Skeletal muscle satellite cell (primary cell): ENCODE results near the gene ACADS.

ENCODE experiments used
- H3K27me3 ChIP-seq: 2 replicates; pipeline ENCODE4 v1.7.0; 2013; ENCODE audit warnings: low read length; ENCODE audit not compliant: control insufficient read depth, insufficient read depth
- H3K36me3 ChIP-seq: 2 replicates; pipeline ENCODE4 v1.7.0; 2013; ENCODE audit warnings: mild to moderate bottlenecking, control low read depth, low read length; ENCODE audit not compliant: insufficient read depth
- H3K4me1 ChIP-seq: 2 replicates; pipeline ENCODE4 v1.7.0; 2013; ENCODE audit warnings: low read length; ENCODE audit not compliant: control insufficient read depth, insufficient read depth
- H3K4me2 ChIP-seq: 2 replicates; pipeline ENCODE4 v1.7.0; 2013; ENCODE audit warnings: mild to moderate bottlenecking, low read length
- H3K4me3 ChIP-seq: 2 replicates; pipeline ENCODE4 v1.7.0; 2013; ENCODE audit warnings: low read length
- H3K9ac ChIP-seq: 2 replicates; pipeline ENCODE4 v1.7.0; 2013; ENCODE audit warnings: mild to moderate bottlenecking, low read depth, low read length, moderate library complexity
- H3K9me3 ChIP-seq: replicated peaks from 2 replicates; pipeline ENCODE4 v1.7.0; 2013; ENCODE audit warnings: mild to moderate bottlenecking, control low read depth, low read length

Gene ACADS

DNA sequence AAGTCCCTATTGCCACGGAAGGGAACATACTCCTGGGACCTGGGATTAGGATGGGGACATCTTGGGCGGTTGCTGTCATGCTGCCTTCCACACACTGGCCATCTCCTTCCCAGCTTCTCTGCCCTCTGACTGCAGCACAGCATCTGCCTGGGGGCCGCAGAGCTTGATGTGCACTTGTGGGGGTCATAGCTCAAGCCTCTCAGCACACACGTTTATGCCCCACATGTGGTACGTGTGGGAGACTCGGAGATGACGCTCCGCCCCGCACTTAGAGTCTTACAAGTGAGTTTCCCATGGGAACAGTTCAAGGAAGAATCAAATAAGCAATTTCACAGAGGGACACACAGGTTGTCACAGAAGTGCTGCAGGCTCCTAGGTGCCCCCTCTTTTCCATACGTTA lies 8.6 kb downstream of the ACADS start:
- H3K9ac ChIP-seq = no peak overlapping the region
- H3K36me3 ChIP-seq = peaks cover 5% of the 10 kb centered on the region
- no peaks in the 10 kb centered on the region for H3K27me3 ChIP-seq
- no peaks in the 10 kb centered on the region for H3K9me3 ChIP-seq
- H3K4me1 ChIP-seq = no peaks in the 10 kb centered on the region
- H3K4me3 ChIP-seq = no peak overlapping the region
- no peak overlapping the region for H3K4me2 ChIP-seq

DNA sequence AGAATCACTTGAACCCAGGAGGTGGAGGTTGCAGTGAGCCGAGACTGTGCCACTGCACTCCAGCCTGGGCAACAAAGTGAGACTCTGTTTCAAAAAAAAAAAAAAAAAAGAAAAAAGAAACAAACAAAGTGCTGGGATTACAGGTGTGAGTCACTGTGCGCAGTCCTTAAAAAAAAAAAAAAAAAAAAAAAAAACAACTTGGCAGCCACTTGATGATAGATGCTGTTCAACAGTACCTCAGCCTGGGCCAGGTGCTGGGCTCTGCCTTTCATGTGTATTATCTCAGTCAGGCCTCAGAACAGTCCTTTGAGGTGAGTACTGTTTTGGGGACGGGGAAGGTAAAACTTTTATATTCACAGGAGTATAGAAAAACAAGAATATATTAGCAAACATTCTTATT lies 9.6 kb downstream of the ACADS start:
- Histone ChIP-seq H3K9me3 (no peaks in the 10 kb centered on the region), H3K4me1 (no peaks in the 10 kb centered on the region), H3K9ac (no peak overlapping the region), H3K4me2 (no peak overlapping the region), H3K36me3 (peaks cover 3% of the 10 kb centered on the region), H3K4me3 (no peak overlapping the region), H3K27me3 (no peaks in the 10 kb centered on the region)

DNA sequence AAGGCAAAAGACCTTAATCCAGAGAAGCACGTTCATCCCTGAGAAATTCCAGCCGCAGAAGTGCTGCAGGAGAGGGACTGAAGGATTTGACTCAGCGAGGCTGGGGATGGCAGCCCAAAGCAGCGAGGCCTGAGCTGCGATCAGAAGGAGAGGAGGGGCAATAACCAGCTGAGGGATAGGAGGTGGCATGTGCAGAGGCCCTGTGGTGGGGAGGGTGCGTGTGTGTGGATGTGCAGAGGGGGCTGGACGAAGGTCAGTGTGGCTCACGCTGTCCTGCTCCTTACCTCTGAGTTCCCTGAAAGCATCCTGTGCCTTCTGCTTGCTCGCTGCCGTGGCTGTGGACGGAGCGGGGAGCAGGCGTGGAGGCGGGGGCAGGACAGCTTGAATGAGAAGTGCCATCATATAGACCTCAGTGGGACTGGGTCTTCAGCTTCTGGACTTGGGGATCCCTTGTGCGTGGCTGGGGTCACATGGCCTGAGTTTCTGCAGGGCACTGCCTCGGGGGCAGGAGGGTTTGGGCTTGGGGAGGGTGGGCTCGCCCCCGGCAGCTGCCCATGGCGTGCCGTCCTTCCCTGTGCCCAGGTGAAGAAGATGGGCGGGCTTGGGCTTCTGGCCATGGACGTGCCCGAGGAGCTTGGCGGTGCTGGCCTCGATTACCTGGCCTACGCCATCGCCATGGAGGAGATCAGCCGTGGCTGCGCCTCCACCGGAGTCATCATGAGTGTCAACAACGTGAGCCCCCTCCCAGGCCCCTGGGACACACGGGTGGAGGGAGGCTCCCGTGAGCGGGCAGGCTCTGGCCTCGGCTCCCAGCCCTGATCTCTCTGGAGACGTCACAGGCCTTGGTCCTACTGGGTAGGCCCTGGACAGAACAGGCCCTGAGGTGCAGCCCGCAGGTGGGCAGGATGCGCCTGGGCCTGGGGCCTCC lies 11.0 kb downstream of the ACADS start:
- Histone ChIP-seq H3K36me3 (no peaks in the 10 kb centered on the region), H3K9me3 (no peaks in the 10 kb centered on the region), H3K27me3 (no peaks in the 10 kb centered on the region), H3K9ac (no peak overlapping the region), H3K4me1 (no peaks in the 10 kb centered on the region), H3K4me2 (no peak overlapping the region), H3K4me3 (no peak overlapping the region)

DNA sequence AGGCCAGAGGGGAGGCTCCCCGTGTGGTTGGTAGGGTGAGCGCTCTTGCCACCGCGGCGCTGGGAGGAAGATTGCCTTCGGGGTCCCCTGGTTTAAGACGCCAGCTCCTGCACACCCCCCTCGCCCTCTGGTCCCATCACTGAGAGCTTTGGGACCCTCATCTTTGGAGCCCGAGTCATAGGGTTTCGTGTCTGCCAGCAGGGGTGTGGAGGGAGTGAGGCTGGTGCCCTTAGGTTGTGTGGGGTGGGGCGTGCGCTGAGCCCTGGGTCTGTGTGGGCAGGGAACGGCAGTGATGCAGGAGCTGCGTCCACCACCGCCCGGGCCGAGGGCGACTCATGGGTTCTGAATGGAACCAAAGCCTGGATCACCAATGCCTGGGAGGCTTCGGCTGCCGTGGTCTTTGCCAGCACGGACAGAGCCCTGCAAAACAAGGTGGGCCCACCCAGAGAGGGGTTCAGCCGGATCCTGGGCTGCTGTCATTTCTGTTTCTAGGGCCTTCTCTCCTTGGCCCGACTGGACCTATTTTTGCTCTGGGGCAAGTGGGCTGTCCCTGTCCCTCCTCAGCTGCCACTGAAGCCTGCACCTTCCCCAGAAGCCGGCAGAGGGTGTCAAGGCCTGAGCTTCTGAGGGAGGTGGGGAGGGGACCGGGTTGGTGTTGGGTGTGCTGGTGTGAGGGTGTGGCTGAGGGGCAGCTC lies 12.1 kb downstream of the ACADS start:
- Histone ChIP-seq H3K4me1 (no peaks in the 10 kb centered on the region), H3K27me3 (no peaks in the 10 kb centered on the region), H3K9ac (no peak overlapping the region), H3K4me3 (no peak overlapping the region), H3K9me3 (no peaks in the 10 kb centered on the region), H3K4me2 (no peak overlapping the region), H3K36me3 (no peaks in the 10 kb centered on the region)

DNA sequence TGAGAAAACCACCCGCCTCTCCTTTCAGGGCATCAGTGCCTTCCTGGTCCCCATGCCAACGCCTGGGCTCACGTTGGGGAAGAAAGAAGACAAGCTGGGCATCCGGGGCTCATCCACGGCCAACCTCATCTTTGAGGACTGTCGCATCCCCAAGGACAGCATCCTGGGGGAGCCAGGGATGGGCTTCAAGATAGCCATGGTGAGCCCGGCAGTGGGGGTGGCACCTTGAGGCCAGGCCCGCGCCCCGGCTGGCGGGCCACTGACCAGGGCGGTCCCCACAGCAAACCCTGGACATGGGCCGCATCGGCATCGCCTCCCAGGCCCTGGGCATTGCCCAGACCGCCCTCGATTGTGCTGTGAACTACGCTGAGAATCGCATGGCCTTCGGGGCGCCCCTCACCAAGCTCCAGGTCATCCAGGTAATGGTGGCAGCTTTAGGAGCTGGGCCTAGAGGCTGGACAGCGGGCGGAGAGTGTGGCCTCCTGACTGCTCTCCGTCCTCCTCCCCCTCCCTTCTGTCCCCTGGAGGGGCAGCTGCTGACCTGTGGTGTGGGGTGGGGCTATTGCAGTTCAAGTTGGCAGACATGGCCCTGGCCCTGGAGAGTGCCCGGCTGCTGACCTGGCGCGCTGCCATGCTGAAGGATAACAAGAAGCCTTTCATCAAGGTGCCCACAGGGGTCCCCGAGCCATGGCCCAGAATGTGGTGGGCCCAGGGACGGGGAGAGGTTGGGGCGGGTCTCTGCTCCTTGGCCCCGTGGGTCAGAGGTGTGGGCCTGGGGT lies 12.8 kb downstream of the ACADS start:
- no peaks in the 10 kb centered on the region for H3K4me1 ChIP-seq
- H3K4me3 ChIP-seq = no peak overlapping the region
- no peak overlapping the region for H3K4me2 ChIP-seq
- H3K27me3 ChIP-seq = no peaks in the 10 kb centered on the region
- H3K36me3 ChIP-seq = no peaks in the 10 kb centered on the region
- H3K9ac ChIP-seq = no peak overlapping the region
- H3K9me3 ChIP-seq = no peaks in the 10 kb centered on the region

DNA sequence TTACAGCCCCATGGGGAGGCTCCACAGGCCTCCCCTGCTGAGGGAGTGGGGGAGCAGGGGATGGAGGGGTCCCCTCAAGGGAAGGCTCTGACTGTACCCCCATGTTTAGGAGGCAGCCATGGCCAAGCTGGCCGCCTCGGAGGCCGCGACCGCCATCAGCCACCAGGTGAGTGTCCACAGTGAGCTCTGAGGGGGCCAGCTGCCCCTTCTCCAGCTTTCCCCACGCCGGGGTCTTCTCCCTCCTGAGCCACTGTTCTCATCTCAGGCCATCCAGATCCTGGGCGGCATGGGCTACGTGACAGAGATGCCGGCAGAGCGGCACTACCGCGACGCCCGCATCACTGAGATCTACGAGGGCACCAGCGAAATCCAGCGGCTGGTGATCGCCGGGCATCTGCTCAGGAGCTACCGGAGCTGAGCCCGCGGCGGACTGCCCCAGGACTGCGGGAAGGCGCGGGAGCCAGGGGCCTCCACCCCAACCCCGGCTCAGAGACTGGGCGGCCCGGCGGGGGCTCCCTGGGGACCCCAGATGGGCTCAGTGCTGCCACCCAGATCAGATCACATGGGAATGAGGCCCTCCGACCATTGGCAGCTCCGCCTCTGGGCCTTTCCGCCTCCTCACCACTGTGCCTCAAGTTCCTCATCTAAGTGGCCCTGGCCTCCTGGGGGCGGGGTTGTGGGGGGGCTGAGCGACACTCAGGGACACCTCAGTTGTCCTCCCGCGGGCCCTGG lies 13.6 kb downstream of the ACADS start:
- no peaks in the 10 kb centered on the region for H3K36me3 ChIP-seq
- no peaks in the 10 kb centered on the region for H3K9me3 ChIP-seq
- no peaks in the 10 kb centered on the region for H3K27me3 ChIP-seq
- H3K9ac ChIP-seq = no peak overlapping the region
- no peaks in the 10 kb centered on the region for H3K4me1 ChIP-seq
- no peak overlapping the region for H3K4me3 ChIP-seq
- H3K4me2 ChIP-seq = no peak overlapping the region

DNA sequence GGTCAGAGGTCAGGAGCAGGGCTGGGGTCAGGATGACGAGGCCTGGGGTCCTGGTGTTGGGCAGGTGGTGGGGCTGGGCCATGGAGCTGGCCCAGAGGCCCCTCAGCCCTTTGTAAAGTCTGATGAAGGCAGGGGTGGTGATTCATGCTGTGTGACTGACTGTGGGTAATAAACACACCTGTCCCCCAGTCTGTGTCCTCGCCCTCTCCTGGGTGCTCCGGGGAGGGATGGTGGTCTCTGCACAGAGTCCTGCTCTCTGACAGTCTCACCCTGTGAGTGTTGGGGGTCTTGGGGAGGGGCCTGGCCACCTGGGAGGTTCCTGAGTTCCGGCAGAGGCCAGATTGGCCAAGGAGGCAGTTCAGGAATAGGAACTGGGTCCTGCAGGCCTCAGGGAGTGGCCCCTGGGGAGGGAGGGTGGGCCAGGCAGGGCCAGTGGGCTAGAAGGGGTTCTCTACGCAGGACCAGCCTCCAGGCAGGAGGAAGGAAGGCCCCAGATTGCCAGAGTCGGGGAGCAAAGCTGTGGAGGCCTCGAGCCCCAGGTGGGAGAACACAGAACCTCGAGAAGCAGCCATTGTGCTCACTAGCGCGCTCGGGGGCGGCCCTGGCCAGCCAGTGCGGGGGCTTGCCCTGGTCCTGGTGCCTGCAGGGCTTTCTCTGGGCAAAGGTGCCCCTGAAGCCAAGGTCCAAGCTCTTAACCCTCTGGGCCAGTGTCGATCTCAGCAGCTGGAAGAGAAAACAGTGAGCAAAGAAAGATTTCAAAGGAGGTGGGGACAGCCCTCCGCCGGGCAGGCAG lies 14.4 kb downstream of the ACADS start:
- no peaks in the 10 kb centered on the region for H3K36me3 ChIP-seq
- no peak overlapping the region for H3K4me2 ChIP-seq
- H3K27me3 ChIP-seq = no peaks in the 10 kb centered on the region
- H3K4me3 ChIP-seq = no peak overlapping the region
- H3K4me1 ChIP-seq = no peaks in the 10 kb centered on the region
- no peak overlapping the region for H3K9ac ChIP-seq
- no peaks in the 10 kb centered on the region for H3K9me3 ChIP-seq

DNA sequence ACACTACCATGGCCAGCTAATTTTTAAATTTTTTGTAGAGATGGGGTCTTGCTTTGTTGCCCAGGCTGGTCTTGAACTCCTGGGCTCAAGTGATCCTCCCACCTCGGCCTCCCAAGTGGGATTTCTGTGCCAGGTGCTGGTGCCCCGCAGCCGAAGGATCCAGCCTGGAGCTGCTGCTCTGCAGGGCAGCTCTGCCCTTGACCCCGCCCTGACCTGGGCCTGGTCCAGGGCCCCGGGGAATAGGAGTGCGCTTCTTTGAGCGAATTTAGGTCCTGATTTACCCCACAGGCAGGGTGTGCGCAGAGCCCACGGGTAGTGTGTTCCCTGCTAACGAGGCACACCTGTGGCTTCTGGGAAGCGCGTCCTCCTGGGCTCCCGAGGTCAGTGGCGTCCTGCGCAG lies 15.2 kb downstream of the ACADS start:
- Histone ChIP-seq H3K4me2 (no peak overlapping the region), H3K27me3 (no peaks in the 10 kb centered on the region), H3K9ac (no peak overlapping the region), H3K4me3 (no peak overlapping the region), H3K36me3 (no peaks in the 10 kb centered on the region), H3K9me3 (no peaks in the 10 kb centered on the region), H3K4me1 (no peaks in the 10 kb centered on the region)

DNA sequence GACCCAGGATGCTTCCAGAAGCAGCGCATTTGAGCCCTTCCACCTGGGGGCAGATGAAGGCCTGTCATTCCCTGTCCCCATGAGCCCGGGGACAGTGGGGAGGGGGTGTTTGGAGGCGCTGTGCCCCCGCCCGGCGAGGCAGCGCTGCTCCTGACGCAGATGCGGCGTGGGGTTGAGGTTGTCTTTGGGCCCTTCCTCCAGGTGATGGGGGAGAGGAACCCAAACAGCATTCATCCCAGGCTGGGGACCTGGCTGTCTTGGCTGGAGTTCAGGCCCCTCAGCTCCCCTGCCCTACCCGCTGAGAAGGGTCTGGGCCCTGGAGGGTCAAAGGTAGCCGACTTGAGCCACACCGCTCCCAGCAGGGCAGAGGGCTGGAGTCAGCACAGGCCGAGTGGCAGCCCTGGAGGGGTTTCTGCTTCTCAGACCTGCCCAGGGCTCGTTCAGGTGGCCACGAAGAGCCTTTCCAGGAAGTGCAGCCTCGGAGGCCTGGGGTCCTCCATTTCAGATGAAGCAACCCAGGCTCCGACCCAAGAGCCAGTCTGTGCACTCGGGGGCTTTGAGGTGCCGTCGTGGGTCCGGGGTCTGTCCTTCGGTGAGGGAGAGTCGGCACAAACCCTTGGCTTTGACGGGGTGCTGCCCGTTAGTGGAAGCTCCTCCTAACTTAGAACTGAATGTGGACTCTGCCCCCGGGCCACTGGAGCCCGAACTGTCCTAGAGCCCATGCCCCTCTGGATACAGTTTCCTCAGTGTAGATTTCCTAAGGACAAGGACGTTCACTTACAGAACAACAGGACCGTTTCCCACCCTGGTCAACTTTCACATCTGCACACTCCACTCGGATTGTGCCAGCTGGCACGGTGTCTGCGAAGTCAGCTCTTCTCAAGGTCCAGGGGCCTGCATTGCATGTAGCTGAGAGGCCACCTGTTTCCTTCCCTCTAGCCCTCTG lies 16.1 kb downstream of the ACADS start:
- Histone ChIP-seq H3K9me3 (no peaks in the 10 kb centered on the region), H3K4me3 (no peak overlapping the region), H3K27me3 (no peaks in the 10 kb centered on the region), H3K9ac (no peak overlapping the region), H3K36me3 (no peaks in the 10 kb centered on the region), H3K4me2 (no peak overlapping the region), H3K4me1 (no peaks in the 10 kb centered on the region)
